NCI-H1436 treated with DMSO at 0.1 percent for 48 hours (cell line): ENCODE results near the gene ZRANB3.
"Not testable (repeated sequence)": the region's sequence is repeated elsewhere in the genome, so short reads cannot be mapped to it uniquely, and the experiment has no call there.

Source experiments
- DNase-seq: peaks from one replicate; lab custom pipeline; 2025; lab: John Stamatoyannopoulos, UW

Gene ZRANB3

DNA sequence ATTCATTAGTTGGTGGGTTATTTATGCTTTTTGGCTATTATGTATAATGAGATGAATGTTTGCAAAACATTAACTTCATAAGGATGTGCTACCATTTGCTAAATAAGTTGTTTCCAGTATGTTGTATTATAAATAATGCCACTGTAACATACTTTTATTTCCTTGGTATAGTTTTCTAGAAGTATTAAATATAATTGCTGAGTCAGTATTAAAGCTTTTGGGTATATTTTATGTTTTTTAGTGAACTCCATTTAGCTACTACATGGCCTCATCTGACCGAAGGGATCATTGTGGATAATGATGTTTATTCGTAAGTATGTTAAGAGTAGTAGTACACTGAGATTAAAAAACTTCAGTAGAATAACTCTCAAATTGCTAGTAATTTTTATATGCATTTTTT is 405.1 kb downstream of the ZRANB3 start:
- no peak for DNase-seq

DNA sequence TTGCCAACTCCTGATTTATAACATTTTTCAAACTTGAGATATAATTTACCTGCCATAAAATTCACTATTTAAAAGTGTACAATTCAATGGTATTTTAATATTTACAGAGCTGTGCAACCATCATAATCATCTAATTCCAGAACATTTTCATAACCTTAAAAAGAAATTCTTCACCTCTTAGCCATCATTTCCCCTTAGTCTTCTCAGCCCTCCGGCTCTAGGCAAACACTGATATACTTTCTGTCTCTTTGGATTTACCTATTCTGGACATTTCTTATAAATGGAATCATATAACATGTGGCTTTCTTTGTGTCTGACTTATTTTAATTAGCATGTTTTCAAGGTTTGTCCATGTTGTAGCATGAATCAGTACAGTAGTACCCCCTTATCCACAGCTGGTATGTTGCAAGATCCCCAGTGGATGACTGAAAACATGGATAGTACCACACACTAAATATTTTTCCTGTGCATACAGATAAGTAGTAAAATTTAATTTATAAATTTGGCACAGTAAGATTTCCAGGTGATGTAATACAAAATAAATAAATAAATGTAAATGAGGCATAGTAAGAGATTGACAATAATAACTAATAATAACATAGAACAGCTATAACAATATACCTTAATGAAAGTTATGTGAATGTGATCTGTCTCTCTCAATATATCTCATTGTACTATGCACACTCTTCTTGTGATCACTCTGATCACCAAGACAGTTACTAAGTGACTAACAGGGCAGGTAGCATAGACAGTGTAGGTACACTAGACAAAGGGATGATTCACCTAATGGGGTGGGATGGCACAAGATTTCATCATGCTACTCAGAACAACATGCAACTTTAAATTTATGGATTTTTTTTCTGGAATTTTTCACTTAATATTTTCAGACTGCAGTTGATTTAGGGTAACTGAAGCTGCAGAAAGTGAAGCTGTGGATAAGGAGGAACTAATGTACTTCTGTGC is 405.8 kb downstream of the ZRANB3 start:
- DNase-seq = no peak

DNA sequence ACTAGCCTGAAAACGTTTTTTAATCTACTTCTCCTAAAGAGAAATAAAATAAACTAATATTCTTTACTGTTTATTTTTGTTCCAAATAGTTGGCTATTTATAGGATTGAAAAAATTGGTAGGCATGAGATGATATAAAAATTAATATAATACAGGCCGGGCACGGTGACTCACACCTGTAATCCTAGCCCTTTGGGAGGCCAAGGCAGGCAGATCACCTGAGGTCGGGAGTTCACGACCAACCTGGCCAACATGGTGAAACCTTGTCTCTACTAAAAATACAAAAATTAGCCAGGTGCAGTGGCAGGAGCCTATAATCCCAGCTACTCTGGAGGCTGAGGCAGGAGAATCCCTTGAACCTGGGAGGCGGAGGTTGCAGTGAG is 409.4 kb downstream of the ZRANB3 start:
- DNase-seq = not testable (repeated sequence)

DNA sequence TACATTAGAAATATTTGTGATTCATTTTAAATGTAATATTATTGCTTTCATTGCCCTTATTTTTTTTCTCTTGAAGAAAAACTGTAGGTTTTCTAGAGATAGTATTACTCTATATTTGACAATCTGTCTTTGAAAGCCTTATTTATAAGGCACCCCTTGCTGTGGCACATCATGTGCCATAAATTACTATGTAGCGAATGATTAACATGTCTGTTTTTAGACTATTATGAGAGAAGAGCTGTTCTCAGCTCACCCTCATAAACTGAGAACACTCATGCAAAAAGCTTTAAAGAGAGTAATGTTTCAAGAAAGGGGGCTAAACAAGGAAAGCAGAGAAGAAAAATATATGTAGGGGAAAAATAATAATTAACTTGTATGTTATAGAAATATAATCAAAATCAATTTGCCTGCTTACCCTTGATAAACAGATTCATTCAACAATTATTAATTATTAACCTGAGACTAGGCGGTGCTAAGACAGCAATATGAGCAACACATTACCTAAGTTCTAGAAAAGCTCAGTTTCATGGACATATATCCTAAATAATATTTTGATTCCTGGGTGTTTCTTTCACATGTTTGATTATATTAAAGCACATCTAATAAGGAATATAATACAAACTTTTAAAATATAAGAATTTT is 409.9 kb downstream of the ZRANB3 start:
- no peak for DNase-seq

DNA sequence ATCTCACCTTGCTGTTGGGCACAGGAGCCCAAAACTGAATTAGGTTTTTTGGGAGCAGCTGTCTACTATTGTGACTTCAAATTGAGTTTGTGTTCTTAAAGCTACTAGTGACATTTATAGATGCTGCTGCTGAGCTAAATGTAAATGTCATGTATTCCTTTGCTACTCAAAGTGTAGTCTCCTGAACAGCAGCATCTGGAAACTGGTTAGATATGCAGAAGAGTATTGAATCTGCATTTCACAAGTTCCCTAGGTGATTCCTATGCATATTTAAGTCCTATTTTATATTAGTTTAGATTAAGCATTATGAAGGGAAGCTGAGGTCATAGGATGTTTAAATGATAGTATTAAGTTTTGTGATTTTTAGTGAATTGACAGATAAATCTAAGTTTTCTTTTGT is 411.4 kb downstream of the ZRANB3 start:
- no peak for DNase-seq

DNA sequence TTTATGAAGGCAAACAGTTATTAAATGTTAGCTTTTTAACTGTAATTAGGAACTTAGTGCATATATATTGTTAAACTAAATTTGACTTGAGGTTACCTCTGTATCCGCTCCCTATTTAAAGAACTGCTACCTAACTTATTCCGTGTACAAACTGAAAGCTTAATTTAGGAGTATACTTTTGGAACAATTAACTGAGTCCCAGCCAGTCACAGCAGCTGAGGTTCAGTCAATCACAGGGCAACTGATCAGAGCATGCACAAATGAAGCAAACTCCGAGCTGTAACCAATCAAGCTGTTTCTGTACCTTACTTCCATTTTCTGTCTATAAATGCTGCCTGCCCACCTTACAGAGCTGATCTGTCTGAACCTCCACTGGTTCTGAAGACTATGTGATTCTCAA is 417.7 kb downstream of the ZRANB3 start:
- no peak for DNase-seq

DNA sequence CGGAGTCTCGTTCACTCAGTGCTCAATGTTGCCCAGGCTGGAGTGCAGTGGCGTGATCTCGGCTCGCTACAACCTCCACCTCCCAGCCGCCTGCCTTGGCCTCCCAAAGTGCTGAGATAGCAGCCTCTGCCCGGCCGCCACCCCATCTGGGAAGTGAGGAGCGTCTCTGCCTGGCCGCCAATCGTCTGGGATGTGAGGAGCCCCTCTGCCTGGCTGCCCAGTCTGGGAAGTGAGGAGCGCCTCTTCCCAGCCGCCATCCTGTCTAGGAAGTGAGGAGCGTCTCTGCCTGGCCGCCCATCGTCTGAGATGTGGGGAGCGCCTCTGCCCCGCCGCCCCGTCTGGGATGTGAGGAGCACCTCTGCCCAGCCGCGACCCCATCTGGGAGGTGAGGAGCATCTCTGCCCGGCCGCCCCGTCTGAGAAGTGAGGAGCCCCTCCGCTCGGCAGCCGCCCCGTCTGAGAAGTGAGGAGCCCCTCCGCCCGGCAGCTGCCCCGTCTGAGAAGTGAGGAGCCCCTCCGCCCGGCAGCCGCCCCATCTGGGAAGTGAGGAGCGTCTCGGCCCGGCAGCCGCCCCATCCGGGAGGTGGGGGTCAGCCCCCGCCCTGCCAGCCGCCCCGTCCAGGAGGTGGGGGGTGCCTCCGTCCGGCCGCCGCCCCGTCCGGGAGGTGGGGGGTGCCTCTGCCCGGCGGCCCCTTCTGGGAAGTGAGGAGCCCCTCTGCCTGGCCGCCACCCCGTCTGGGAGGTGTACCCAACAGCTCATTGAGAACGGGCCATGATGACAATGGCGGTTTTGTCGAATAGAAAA is 425.3 kb downstream of the ZRANB3 start:
- not testable (repeated sequence) for DNase-seq

DNA sequence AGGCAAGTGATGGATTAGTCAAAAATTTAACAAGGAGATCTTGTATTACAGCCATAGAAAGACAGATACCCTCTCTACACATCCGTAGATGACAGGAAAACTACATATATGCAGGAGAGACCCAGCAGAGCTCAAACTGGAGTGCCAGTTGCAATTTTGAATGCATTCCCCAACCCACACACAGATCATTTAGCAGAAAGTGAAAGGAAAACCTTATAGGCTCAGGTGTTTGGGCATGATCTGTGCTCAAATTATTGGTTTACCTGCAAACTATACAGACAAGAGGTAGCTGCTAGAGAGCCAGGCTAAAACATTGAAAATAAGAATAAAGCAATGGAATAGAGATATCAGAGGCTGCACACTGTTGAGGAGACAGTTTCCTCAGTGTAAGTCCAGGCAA is 427.2 kb downstream of the ZRANB3 start:
- DNase-seq = no peak

DNA sequence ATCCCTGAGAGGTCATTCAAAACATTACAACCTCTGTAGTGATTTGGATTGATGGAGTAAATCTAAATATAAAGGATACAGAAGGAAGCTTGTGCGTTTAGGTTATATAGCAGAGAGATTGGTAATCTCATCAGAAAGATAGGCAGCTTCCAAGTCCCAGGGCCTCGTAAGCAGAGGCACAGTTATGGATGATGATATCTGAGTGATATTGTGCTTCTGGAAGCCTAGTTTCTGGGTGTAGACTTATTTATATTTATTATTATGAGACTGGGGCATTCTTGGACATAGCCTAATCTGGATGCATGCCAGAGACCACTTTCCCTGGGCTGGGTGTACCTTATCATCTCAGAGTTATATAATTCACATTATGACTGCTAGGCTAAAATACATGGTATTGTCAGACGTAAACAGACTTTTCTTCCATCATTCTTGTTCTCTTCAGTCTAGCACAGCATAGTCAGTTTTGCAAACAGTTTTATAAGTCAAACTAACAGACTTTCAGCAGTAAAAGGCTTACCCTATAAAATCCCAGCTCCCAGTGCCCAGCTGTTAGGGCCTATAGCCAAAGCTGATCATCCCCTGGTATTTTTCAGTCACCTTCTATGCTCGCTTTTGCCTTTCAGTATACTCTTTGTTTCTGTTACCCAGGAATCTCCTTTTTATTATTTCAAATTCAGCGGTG is 431.1 kb downstream of the ZRANB3 start:
- no peak for DNase-seq

DNA sequence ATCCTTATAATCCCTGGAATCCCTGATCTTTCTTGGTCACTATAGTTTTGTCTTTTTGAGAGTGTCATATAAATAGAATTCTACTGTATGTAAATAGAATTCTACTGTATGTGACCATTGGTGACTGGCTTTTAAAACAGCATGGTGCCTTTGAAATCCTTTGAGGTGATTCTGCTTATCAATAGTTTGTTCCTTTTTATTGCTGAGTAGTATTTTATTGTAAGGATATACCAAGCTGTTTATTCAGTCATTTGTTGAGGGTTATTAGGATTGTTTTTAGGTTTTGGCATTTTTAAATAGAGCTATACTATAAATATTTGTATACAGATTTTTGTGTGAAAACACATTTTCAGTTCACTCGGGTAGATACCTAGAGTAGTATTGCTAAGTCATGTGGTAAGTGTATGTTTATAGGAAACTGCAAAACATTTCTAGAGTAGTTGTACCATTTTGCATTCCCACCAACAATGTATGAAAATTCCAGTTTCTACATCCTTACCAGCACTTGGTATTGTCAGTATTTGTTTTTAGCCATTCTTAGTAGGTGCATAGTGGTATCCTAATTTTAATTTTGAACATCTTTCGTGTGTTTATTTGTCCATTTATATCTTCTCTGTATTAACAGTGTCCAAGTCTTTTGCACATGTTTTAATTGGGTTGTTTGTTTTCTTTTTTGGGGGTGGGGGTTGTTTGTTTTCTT is 433.3 kb downstream of the ZRANB3 start:
- DNase-seq = no peak

DNA sequence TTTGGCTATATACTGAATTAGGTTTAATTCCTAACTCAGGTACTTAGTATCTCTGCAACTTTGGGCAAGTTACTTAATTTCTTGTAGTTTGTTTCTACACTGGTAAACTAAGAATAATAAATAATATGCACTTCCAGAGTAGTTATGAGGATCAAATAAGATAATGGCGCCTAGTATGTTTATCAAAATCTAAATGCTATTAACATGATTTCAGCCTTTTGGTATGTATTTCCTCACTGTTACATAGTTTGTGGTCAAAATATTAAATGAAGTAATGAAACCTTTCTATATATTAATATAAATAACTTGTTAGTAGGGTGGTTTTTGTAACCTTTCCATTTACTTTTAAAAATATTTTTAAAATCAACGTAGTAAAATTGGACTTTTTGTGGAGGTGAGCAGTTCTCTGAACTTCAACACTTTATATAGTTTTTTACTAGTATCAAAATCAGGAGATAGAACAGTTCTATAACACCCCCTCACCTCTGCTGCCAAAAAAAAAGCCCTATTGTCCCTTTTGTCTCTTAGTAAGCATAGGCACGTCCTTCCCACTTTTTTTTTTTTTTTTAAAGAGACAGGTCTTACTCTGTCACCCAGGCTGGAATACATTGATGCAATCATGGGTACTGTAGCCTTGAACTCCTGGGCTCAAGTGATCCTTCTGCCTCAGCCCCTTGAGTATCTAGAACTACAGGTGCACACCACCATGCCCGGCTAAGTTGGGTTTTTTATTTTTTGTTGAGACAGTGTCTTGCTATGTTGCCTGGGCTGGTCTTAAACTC is 434.2 kb downstream of the ZRANB3 start:
- no peak for DNase-seq

DNA sequence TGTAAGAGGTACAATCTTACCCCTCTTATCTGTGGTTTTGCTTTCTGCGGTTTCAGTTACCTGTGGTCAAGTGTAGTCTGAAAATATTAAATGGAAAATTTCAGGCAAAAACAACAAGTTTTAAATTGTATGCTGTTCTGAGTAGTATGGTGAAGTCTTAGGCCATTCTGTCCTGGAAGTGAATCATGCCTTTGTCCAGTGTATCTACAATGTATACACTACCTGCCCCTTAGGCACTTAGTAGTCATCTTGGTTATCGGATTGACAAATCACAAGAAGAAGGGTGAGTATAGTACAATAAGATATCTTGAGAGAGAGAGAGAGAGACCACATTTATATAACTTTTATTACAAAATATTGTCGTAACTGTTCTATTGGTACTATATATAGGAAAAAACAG is 435.4 kb downstream of the ZRANB3 start:
- DNase-seq = no peak

DNA sequence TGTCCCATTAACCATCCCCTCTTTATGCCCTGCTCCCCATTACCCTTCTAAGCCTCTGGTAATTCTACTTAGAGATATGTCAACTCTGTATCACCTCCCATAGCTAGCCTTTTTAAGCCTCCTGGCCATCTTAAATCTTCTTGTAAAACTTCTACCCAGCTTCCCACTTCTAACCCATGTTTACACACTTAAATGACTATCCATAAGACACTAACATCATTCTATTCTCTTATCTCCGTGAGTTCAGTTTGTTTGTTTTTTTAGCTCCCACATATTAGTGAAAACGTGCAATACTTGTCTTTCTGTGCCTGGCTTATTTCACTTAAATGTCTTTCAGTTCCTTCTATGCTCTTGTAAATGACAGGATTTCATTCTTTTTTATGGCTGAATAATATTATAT is 436.5 kb downstream of the ZRANB3 start:
- no peak for DNase-seq

DNA sequence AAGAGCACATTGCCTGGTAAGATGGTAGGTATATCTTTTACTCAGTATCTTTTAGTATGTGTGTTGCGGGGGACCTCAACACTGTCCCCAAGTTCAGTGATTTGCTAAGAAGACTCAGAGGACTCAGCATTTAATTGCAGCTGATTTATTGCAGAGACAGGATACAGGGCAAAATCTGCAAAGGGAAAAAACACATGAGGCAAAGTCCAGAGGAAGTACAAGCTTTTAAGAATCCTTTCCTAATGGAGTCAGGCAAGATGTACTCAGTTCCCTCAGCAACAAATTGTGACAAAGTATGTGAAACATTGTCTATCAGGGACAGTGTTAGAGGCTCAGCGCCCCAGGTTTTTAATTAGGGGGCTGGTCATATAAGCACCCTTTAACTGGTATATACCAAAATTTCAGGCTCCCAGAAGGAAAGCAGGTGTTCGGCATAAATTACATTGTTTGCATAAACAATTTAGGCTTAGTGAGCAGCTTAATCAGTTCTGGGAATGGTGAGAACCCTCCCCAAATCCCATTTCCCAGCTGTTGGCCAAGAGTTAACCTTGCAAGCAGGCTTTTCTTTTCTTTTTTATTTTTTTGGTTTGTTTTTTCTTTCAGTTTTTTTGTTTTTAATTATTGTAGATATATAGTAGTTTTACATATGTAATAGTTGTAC is 437.2 kb downstream of the ZRANB3 start:
- DNase-seq = no peak

DNA sequence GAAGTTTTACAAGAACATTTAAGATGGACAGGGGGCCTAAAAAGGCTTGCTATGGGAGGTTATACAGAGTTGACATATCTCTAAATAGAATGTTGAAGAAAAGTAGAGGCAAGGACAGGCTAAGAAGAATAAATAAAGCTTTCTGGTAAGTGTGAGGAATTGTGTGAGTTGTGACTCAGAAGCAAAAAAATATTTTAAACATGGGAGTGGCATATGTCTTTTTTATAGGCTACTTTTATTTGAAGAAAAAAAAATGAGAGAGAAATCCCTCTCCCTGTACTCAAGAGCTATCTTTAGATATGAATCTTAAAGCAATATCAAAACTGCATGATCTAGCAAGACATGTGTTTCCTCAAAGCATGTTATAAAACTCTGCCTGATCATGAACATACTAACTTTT is 437.8 kb downstream of the ZRANB3 start:
- no peak for DNase-seq

DNA sequence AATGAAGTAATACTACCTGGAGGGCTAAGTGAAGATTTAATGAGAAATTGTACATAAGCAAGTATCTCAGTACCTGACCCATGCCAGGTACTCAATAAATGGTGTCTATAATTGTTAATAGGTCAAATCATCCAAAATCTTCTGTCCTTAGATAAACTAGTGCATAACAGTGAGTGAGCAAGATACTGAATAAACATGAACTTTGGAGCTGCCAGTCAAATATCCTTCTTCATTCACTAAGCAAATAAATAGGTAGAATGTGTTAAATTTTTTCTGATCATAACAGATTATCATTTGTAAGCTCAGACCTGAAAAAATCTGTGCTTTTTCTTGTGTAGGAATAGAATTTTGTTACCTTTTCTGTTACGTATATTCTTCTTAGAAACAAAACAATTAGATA is 439.3 kb downstream of the ZRANB3 start:
- no peak for DNase-seq

DNA sequence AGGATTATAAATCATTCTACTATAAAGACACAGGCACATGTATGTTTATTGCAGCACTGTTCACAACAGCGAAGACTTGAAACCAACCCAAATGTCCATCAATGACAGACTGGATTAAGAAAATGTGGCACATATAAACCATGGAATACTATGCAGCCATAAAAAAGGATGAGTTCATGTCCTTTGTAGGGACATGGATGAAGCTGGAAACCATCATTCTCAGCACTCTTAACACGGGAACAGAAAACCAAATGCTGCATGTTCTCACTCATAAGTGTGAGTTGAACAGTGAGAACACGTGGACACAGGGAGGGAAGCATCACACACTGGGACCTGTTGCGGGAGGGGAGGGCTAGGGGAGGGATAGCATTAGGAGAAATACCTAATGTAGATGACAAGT is 441.4 kb downstream of the ZRANB3 start:
- DNase-seq = not testable (repeated sequence)
